H9 (cell line): ENCODE data around the gene TMEM170B. TPM values are rescaled to one million over a fixed set of nuclear protein-coding genes. Genes with fewer than 3 reads are reported as not detected.

ENCODE experiments used
- DNase-seq: peaks from one replicate; pipeline ENCODE4 v3.0.0-alpha.2; 2017
- H2AFZ ChIP-seq: one replicate; pipeline ENCODE4 v1.6.1; 2013; ENCODE audit warnings: mild to moderate bottlenecking, low read length, control low read depth, moderate library complexity
- H2AK5ac ChIP-seq: 2 replicates; pipeline ENCODE4 v1.6.1; 2013; ENCODE audit warnings: low read length, control low read depth, mixed read lengths; ENCODE audit not compliant: insufficient read length
- H2BK120ac ChIP-seq: one replicate; pipeline ENCODE4 v1.6.1; 2013; ENCODE audit warnings: low read depth, mild to moderate bottlenecking, low read length, control low read depth, inconsistent platforms; ENCODE audit not compliant: poor library complexity, severe bottlenecking
- H2BK12ac ChIP-seq: 2 replicates; pipeline ENCODE4 v1.6.1; 2013; ENCODE audit warnings: low read length, control low read depth, mixed read lengths, low read depth; ENCODE audit not compliant: insufficient read length
- H2BK15ac ChIP-seq: 2 replicates; pipeline ENCODE4 v1.6.1; 2013; ENCODE audit warnings: low read depth, low read length, control low read depth
- H2BK20ac ChIP-seq: one replicate; pipeline ENCODE4 v1.6.1; 2013; ENCODE audit warnings: low read depth, mild to moderate bottlenecking, low read length, control low read depth, inconsistent platforms; ENCODE audit not compliant: poor library complexity, severe bottlenecking
- H2BK5ac ChIP-seq: 2 replicates; pipeline ENCODE4 v1.6.1; 2013; ENCODE audit warnings: low read length, control low read depth, mixed read lengths; ENCODE audit not compliant: insufficient read length
- H3K14ac ChIP-seq: 2 replicates; pipeline ENCODE4 v1.6.1; 2013; ENCODE audit warnings: low read length, control low read depth; ENCODE audit not compliant: insufficient read depth
- H3K18ac ChIP-seq: 2 replicates; pipeline ENCODE4 v1.6.1; 2013; ENCODE audit warnings: low read depth, mild to moderate bottlenecking, mixed read lengths, low read length, control low read depth; ENCODE audit not compliant: insufficient read length
- H3K23ac ChIP-seq: 2 replicates; pipeline ENCODE4 v1.6.1; 2013; ENCODE audit warnings: low read length, control low read depth, mixed read lengths, low read depth; ENCODE audit not compliant: insufficient read length
- H3K23me2 ChIP-seq: 2 replicates; pipeline ENCODE4 v1.6.1; 2013; ENCODE audit warnings: low read depth, mild to moderate bottlenecking, mixed read lengths, low read length, control low read depth; ENCODE audit not compliant: insufficient read length, poor library complexity, severe bottlenecking
- H3K27ac ChIP-seq: 2 replicates; pipeline ENCODE4 v1.5.1; 2013; ENCODE audit warnings: low read length, control low read depth, mixed read lengths, low read depth; ENCODE audit not compliant: insufficient read length
- H3K27me3 ChIP-seq: 2 replicates; pipeline ENCODE4 v1.6.1; 2013; ENCODE audit warnings: low read length, control low read depth, inconsistent platforms; ENCODE audit not compliant: insufficient read depth
- H3K4ac ChIP-seq: 2 replicates; pipeline ENCODE4 v1.6.1; 2013; ENCODE audit warnings: low read depth, mild to moderate bottlenecking, control low read depth, inconsistent platforms, low read length, moderate library complexity
- H3K4me1 ChIP-seq: 2 replicates; pipeline ENCODE4 v1.6.1; 2013; ENCODE audit warnings: low read length, control low read depth, inconsistent platforms; ENCODE audit not compliant: insufficient read depth
- H3K4me2 ChIP-seq: 2 replicates; pipeline ENCODE4 v1.6.1; 2013; ENCODE audit warnings: low read length, control low read depth, mixed read lengths; ENCODE audit not compliant: insufficient read length, insufficient read depth
- H3K56ac ChIP-seq: 2 replicates; pipeline ENCODE4 v1.6.1; 2013; ENCODE audit warnings: low read depth, mild to moderate bottlenecking, mixed read lengths, low read length, control low read depth; ENCODE audit not compliant: insufficient read length
- H3K79me1 ChIP-seq: 2 replicates; pipeline ENCODE4 v1.6.1; 2013; ENCODE audit warnings: low read depth, mild to moderate bottlenecking, moderate library complexity, low read length, control low read depth, inconsistent platforms; ENCODE audit not compliant: insufficient read depth, poor library complexity, severe bottlenecking
- H3K79me2 ChIP-seq: 2 replicates; pipeline ENCODE4 v1.6.1; 2013; ENCODE audit warnings: low read length, control low read depth, inconsistent platforms; ENCODE audit not compliant: insufficient read depth
- H3K9ac ChIP-seq: 2 replicates; pipeline ENCODE4 v1.6.1; 2013; ENCODE audit warnings: low read length, control low read depth, mixed read lengths; ENCODE audit not compliant: insufficient read length; ENCODE audit errors: extremely low read depth
- H3K9me3 ChIP-seq: one replicate; pipeline ENCODE4 v1.6.1; 2013; ENCODE audit warnings: low read depth, low read length, inconsistent platforms; ENCODE audit not compliant: control insufficient read depth
- H3T11ph ChIP-seq: one replicate; pipeline ENCODE4 v1.6.1; 2013; ENCODE audit warnings: mild to moderate bottlenecking, low read length, control low read depth, inconsistent platforms
- H4K20me1 ChIP-seq: one replicate; pipeline ENCODE4 v1.6.1; 2013; ENCODE audit not compliant: control insufficient read depth, insufficient read length, insufficient read depth
- H4K5ac ChIP-seq: 2 replicates; pipeline ENCODE4 v1.6.1; 2013; ENCODE audit warnings: low read depth, mild to moderate bottlenecking, mixed read lengths, low read length, control low read depth; ENCODE audit not compliant: insufficient read length
- H4K8ac ChIP-seq: replicated peaks from 2 replicates; pipeline ENCODE4 v1.6.1; 2013; ENCODE audit warnings: low read length, control low read depth, mixed read lengths, low read depth; ENCODE audit not compliant: insufficient read length
- H4K91ac ChIP-seq: 2 replicates; pipeline ENCODE4 v1.6.1; 2013; ENCODE audit warnings: low read depth, mild to moderate bottlenecking, moderate library complexity, mixed read lengths, low read length, control low read depth; ENCODE audit not compliant: insufficient read length
- H3K27ac Mint-ChIP-seq, 3 experiments: 2 replicates in 2 of 3; 3 replicates in 1 of 3; pipeline ENCODE4 v1.8.0; 2020 to 2021; ENCODE audit warnings: mixed read lengths in 3 of 3, mild to moderate bottlenecking in 1 of 3, moderate library complexity in 1 of 3
- H3K27me3 Mint-ChIP-seq: 2 replicates; pipeline ENCODE4 v1.8.0; 2021; ENCODE audit warnings: low read depth, mild to moderate bottlenecking, moderate library complexity, mixed read lengths
- H3K36me3 Mint-ChIP-seq, 3 experiments: 2 replicates in 2 of 3; 3 replicates in 1 of 3; pipeline ENCODE4 v1.8.0; 2020 to 2021; ENCODE audit warnings: low read depth in 3 of 3, mixed read lengths in 3 of 3; ENCODE audit not compliant: insufficient read depth in 1 of 3
- H3K4me1 Mint-ChIP-seq, 2 experiments: 2 replicates each; pipeline ENCODE4 v1.8.0; 2020; ENCODE audit warnings: mixed read lengths in 2 of 2
- H3K4me3 Mint-ChIP-seq, 2 experiments: 2 replicates in 1 of 2; 3 replicates in 1 of 2; pipeline ENCODE4 v1.8.0; 2020 to 2021; ENCODE audit warnings: mild to moderate bottlenecking in 2 of 2, mixed read lengths in 2 of 2, moderate library complexity in 1 of 2
- H3K9me3 Mint-ChIP-seq, 2 experiments: 2 replicates in 1 of 2; 3 replicates in 1 of 2; pipeline ENCODE4 v1.8.0; 2020; ENCODE audit warnings: mild to moderate bottlenecking in 2 of 2, mixed read lengths in 2 of 2, moderate library complexity in 1 of 2
- CTCF ChIP-seq: fragments of 200-600 bp; sonication (generic); conservative IDR thresholded peaks from 3 replicates; pipeline ENCODE4 v1.8.0; 2021; ENCODE audit warnings: antibody characterized with exemption, mild to moderate bottlenecking
- WGBS: extraction: QIAGEN DNeasy Blood & Tissue Kit; methylation state at CpG from one replicate; pipeline ENCODE4 v1.1.7; 2013; ENCODE audit warnings: missing lambda C conversion rate, low lambda C conversion rate, mixed read lengths; ENCODE audit not compliant: insufficient read length; ENCODE audit errors: extremely low coverage; 5-methylcytosine and 5-hydroxymethylcytosine counted together
- total RNA-seq: library from RNA; stranded (reverse); gene quantifications from 2 replicates; pipeline ENCODE4 v1.2.1, GENCODE V29; 2021

Gene TMEM170B
- total RNA-seq, 1 experiment from 2014 or later: 2.9 TPM

GRCh38 chr6:11593096-11593495 is 55.5 kb downstream of the TMEM170B start:
- Histone ChIP-seq H3K4me1 (no peaks in the 10 kb centered on the region; the same call in 1 of the 2 replicates), H2AK5ac (no peak overlapping the region), H3K79me2 (no peaks in the 10 kb centered on the region), H3K56ac (no peak overlapping the region), H2BK15ac (no peak overlapping the region), H3K4ac (no peak overlapping the region), H3K79me1 (no peaks in the 10 kb centered on the region), H3K14ac (no peak overlapping the region), H2BK20ac (no peak overlapping the region), H3K27ac (no peak overlapping the region), H3K4me2 (no peak overlapping the region), H3K23ac (no peak overlapping the region), H3T11ph (no peak overlapping the region), H3K23me2 (no peaks in the 10 kb centered on the region), H2BK120ac (no peak overlapping the region), H2BK12ac (no peak overlapping the region), H3K27me3 (no peaks in the 10 kb centered on the region), H4K91ac (no peak overlapping the region), H4K20me1 (no peaks in the 10 kb centered on the region), H4K5ac (no peak overlapping the region), H3K18ac (no peak overlapping the region), H2AFZ (no peak overlapping the region), H3K9ac (no peak overlapping the region), H4K8ac (no peak overlapping the region), H3K9me3 (no peaks in the 10 kb centered on the region), H2BK5ac (no peak overlapping the region)
- Mint-ChIP-seq H3K4me3 (no peak overlapping the region), H3K27ac (no peak overlapping the region), H3K36me3 (peaks cover 3 to 4% (median 4%) of the 10 kb centered on the region in 3 experiments), H3K27me3 (no peaks in the 10 kb centered on the region; the same call in 1 of the 2 replicates), H3K9me3 (peaks cover 9 to 11% of the 10 kb centered on the region in 2 experiments), H3K4me1 (peaks cover 4 to 7% of the 10 kb centered on the region in 2 experiments)
- no CpG with 5 or more reads among the region's 9 CpGs for WGBS
- no peak for DNase-seq
- TF ChIP-seq CTCF: no peak
